OCI-LY7 (cell line): Measurements from ENCODE around the gene SPDYE1. TPM values are rescaled to one million over a fixed set of nuclear protein-coding genes. Genes with fewer than 3 reads are reported as not detected.

Experiments used
- BruUV-seq: library from RNA; stranded (reverse); fragments of 400-500 nt; replicated peaks from 2 replicates; lab custom pipeline; 2021; lab: Mats Ljungman, UMichigan
- CTCF ChIA-PET: fragments of 300-600 bp; sonication (Branson Sonifier 250); formaldehyde crosslinking; loops from one replicate; lab custom pipeline; 2022; ENCODE audit warnings: antibody characterized with exemption; ENCODE audit not compliant: unreplicated experiment; lab: Charles Lee
- POLR2A ChIA-PET: fragments of 300-600 bp; sonication (Branson Sonifier 250); formaldehyde crosslinking; loops from one replicate; lab custom pipeline; 2022; ENCODE audit warnings: antibody characterized with exemption; lab: Charles Lee
- DNase-seq: peaks from one replicate; pipeline ENCODE4 v3.0.0-alpha.2; 2015; ENCODE audit warnings: low spot score
- H2AFZ ChIP-seq: fragments of 200-600 bp; sonication (generic), shearing (Covaris generic); 2 replicates; pipeline ENCODE4 v1.6.1; 2014; ENCODE audit warnings: mild to moderate bottlenecking, antibody characterized with exemption, low read length, moderate library complexity
- H3K27ac ChIP-seq: fragments of 200-600 bp; sonication (generic); 2 replicates; pipeline ENCODE4 v1.5.1; 2014; ENCODE audit warnings: mixed run types, low read depth, mild to moderate bottlenecking, moderate library complexity, low read length, inconsistent platforms; ENCODE audit not compliant: poor library complexity, severe bottlenecking
- H3K36me3 ChIP-seq: fragments of 200-600 bp; sonication (generic); 2 replicates; pipeline ENCODE4 v1.6.1; 2014; ENCODE audit warnings: mild to moderate bottlenecking, antibody characterized with exemption, low read length, moderate library complexity, mixed read lengths; ENCODE audit not compliant: insufficient read depth
- H3K4me1 ChIP-seq: fragments of 200-600 bp; sonication (generic); 2 replicates; pipeline ENCODE4 v1.5.1; 2014; ENCODE audit warnings: mild to moderate bottlenecking, low read length; ENCODE audit not compliant: insufficient read depth, poor library complexity, severe bottlenecking
- H3K4me2 ChIP-seq: fragments of 200-600 bp; sonication (generic); 2 replicates; pipeline ENCODE4 v1.6.1; 2014; ENCODE audit warnings: mild to moderate bottlenecking, low read length
- H3K4me3 ChIP-seq: fragments of 200-600 bp; sonication (generic); 2 replicates; pipeline ENCODE4 v1.5.1; 2014; ENCODE audit warnings: mild to moderate bottlenecking, low read depth, low read length; ENCODE audit not compliant: poor library complexity, severe bottlenecking
- H3K79me2 ChIP-seq: fragments of 200-600 bp; sonication (generic); 2 replicates; pipeline ENCODE4 v1.6.1; 2016; ENCODE audit warnings: low read depth, mild to moderate bottlenecking, low read length, moderate library complexity, mixed read lengths; ENCODE audit not compliant: insufficient read depth
- H3K9me2 ChIP-seq: fragments of 200-600 bp; sonication (generic); 2 replicates; pipeline ENCODE4 v1.6.1; 2016; ENCODE audit warnings: mild to moderate bottlenecking, low read length, mixed read lengths; ENCODE audit not compliant: insufficient read depth
- H3K9me3 ChIP-seq: fragments of 200-600 bp; sonication (generic); 2 replicates; pipeline ENCODE4 v1.6.1; 2014; ENCODE audit warnings: mild to moderate bottlenecking, mixed run types, low read length, mixed read lengths
- H4K20me1 ChIP-seq: fragments of 200-600 bp; sonication (generic); 2 replicates; pipeline ENCODE4 v1.6.1; 2014; ENCODE audit warnings: mild to moderate bottlenecking, antibody characterized with exemption, low read length, moderate library complexity, mixed read lengths; ENCODE audit not compliant: insufficient read depth
- CTCF ChIP-seq: fragments of 200-600 bp; sonication (generic); conservative IDR thresholded peaks from 2 replicates; pipeline ENCODE4 v1.5.1; 2014; ENCODE audit warnings: mild to moderate bottlenecking, antibody characterized with exemption, low read length, moderate library complexity, mixed read lengths
- EZH2phosphoT487 ChIP-seq: fragments of 200-600 bp; sonication (generic); IDR thresholded peaks from 2 replicates; pipeline ENCODE4 v1.6.1; 2018; ENCODE audit warnings: low read depth, borderline replicate concordance, mild to moderate bottlenecking, mixed run types, antibody characterized with exemption, low read length, moderate library complexity, mixed read lengths
- intact Hi-C: fragments of 100-400 bp; cut with micrococcal nuclease; formaldehyde crosslinking; loops from one replicate; pipeline ENCODE4 v1.10.0; 2022; ENCODE audit not compliant: unreplicated experiment
- total RNA-seq, 2 experiments: library from RNA; depleted of rRNA in 1 of 2; stranded (reverse); fragments of >200 nt in 1 of 2; shearing (Covaris generic) in 1 of 2; gene quantifications; 2 replicates each; pipeline ENCODE4 v1.2.3, GENCODE V29; 2014 to 2022

Gene SPDYE1
- total RNA-seq, 2 experiments from 2014 or later: not detected

GRCh38 chr7:44050915-44051560 lies 53.3 kb downstream of the SPDYE1 start:
- Histone ChIP-seq H3K9me2 (no peaks in the 10 kb centered on the region), H3K4me3 (no peak overlapping the region), H3K9me3 (no peaks in the 10 kb centered on the region), H3K4me2 (no peak overlapping the region), H2AFZ (no peak overlapping the region), H3K27ac (no peak overlapping the region), H4K20me1 (peaks cover 5% of the 10 kb centered on the region), H3K36me3 (peaks cover 80% of the 10 kb centered on the region), H3K79me2 (peaks cover 32% of the 10 kb centered on the region), H3K4me1 (peaks cover 21% of the 10 kb centered on the region)
- no peak for DNase-seq
- intact Hi-C loops: no loop called here
- ChIA-PET CTCF (no interaction called here), POLR2A (no interaction called here)
- no peak for TF ChIP-seq CTCF
- TF ChIP-seq EZH2phosphoT487: no peak
- no TSS peak for BruUV-seq

DNA sequence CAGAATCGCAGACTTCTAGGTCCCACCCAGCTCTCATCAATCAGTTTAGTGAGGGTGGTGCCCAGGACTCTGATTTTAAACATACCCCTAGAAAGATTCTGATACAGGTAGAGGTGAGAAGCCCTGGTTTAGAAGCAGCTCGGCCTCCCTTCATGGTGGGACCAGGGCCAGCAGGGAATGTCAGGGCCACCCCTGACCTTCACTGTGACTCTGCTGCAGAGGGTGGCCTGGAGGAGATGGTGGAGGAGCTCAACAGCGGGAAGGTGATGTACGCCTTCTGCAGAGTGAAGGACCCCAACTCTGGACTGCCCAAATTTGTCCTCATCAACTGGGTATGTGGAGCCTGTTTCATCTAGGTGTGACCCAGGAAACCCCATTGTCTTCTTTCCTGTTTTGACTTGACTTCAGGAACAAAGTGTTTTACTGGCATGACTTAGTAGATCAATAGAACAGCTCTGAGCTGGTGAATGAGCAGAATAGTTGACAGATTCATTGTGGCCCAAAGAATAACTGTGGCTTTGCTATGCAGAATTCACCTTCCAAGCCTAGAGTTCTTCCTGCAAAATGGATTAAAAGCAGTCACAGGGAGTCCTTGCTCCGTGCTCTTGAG lies 54.0 kb downstream of the SPDYE1 start:
- intact Hi-C loops: no loop called here
- BruUV-seq: no TSS peak
- H3K9me2 ChIP-seq: no peaks in the 10 kb centered on the region
- no peak overlapping the region for H3K4me2 ChIP-seq
- ChIA-PET CTCF (no interaction called here), POLR2A (interaction anchor here (0.7 to 0.8 kb wide), 3 partner anchors 99 to 792 kb away, joined by 3 to 5 read pairs (median 4); partner anchors contain the start of gene YKT6)
- DNase-seq: no peak
- no peak for TF ChIP-seq EZH2phosphoT487
- no peak for TF ChIP-seq CTCF
- peaks cover 25% of the 10 kb centered on the region for H3K79me2 ChIP-seq
- no peak overlapping the region for H2AFZ ChIP-seq
- H3K27ac ChIP-seq: no peak overlapping the region
- peaks cover 87% of the 10 kb centered on the region for H3K36me3 ChIP-seq
- peaks cover 5% of the 10 kb centered on the region; the same call in 1 of the 2 replicates for H4K20me1 ChIP-seq
- no peaks in the 10 kb centered on the region for H3K9me3 ChIP-seq
- H3K4me1 ChIP-seq: peaks cover 14% of the 10 kb centered on the region
- no peak overlapping the region for H3K4me3 ChIP-seq
